Activated CD8-positive, alpha-beta memory T cell treated with anti-CD3 and anti-CD28 coated beads for 1 hour (primary cell): Measurements from ENCODE around the gene COX4I1.

Source experiments
- DNase-seq, 2 donors: peaks; one replicate each; pipeline ENCODE4 v3.0.0-alpha.2; 2020; ENCODE audit warnings: low read depth in 1 of 2; ENCODE audit errors: extremely low read depth in 1 of 2

Gene COX4I1

DNA sequence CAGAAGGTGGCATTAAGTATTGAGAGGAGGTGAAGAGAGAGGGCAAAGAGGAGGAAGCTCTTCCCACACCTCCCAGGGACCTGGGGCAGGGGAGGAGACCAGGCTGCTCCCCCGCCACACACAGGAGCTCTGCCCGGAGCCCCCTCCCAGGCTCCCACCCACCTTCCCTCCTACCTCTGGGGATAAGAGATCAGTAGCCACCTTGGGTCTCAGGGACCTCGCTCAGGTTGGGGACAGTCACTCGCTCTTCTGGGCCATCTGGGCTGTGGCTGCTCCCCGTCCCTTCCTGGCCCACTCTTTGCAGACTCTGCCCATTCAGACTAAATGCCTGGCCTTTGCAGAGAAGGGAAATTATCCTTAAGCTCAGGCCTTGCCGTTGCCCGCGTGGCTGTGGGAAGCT is 33.7 kb upstream of the COX4I1 start:
- DNase-seq: no peak

DNA sequence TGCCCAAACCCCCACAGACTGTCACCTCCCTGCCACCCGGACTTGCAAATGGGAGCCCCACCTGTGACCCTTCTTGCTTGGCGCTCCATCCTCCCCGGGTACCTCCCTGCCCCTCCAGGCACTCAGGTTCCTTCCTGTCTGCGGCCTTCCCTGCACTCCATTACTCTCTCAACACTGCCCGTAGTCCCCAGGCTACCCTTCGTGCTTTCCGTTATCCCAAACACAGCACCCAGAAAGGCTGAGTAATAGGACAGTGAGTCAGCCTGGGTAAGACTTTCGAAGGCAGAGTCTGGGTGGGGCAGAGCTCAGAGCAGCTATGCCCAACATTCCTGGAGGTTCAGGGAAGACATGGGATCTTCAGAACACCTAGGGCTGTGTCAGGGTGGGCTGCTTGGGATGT is 32.0 kb upstream of the COX4I1 start:
- DNase-seq: no peak

DNA sequence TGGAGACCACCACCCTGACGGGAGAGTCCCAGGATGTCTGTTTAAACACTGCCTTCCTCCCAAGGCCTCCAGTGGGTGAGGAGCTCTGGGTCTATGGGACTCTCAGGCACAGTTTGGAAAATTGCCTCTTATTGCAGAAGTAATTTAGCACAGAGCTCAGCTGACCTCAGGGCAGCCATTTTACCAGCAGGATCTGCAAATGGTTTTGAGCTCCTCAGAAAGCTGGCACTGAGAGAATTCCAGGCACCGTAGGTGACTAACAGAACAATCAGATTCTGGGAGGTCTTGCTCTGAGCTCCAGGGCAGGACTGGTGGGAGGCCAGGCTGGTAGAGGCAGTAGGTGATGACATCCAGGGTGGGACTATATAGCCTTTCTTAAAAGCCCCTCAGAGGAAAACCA is 31.3 kb upstream of the COX4I1 start:
- DNase-seq: no peak

DNA sequence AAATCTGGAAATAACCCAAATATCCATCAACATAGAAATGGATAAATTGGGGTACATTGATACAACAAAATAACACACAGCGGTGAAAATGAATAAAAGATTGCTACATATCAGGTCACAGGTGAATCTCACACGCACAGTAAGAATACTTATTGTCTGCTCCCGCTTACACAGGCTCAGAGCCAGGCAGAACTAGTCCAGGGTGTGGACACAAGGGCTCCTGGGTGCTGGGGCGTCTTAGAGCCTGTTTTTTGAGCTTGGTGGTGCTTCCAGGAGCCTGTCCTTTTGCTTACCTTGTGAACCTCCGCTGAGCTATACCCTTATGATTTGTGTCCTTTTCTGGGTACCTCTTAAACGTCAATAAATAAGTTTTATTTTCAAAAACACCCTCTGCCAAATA is 28.8 kb upstream of the COX4I1 start:
- no peak for DNase-seq

DNA sequence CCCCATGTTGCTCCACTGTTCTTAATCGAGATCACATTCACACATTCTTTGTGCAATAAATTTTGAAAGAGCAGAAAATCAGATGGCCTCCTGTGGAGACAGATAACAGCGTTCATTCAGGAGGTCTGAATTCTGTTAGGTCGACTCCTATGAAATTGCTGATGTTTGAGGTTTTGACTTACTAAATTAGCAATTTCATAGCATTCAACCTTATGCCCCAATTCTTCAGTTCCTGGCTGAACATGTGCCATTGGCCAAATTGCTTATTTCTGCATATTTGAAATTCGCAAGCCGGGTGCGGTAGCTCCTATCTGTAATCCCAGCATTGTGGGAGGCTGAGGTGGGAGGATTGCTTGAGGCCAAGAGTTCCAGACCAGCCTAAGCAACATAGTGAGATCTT is 26.5 kb upstream of the COX4I1 start:
- DNase-seq: no peak

DNA sequence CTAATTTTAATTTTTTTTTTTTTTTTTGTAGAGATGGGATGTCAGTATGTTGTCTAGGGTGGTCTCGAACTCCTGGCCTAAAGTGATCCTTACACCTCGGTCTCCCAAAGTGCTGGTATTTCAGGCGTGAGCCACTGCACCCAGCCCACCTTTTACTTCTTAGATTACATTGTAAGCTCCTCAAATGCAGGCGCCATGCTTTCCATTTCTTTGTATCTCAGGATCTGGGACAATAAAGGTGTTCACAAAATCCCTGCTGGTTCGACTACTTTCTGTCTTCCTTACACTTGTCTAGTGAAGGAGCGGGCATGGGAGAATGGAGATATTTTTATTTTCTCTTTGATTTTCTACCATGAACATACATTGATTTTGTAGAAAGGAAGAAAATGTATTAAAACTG is 25.4 kb upstream of the COX4I1 start:
- DNase-seq: no peak

DNA sequence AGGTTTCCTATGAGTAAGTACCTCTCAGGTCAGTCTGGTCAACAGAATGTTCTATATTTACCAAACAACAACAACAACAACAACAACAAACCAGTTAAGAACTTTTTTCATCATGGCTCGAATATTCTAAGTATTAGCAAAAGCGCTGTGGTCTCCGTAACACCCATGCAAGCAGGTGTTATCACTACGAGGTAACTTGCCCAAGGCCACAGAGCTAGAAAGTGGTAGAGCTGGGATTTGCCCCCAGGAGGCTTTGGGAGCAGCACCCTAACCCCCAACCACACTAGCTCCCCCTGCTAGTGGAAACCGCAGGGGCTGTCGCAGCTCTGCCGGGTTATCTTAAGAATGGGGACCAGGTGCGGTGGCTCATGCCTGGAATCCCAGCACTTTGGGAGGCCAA is 24.7 kb upstream of the COX4I1 start:
- DNase-seq: no peak

DNA sequence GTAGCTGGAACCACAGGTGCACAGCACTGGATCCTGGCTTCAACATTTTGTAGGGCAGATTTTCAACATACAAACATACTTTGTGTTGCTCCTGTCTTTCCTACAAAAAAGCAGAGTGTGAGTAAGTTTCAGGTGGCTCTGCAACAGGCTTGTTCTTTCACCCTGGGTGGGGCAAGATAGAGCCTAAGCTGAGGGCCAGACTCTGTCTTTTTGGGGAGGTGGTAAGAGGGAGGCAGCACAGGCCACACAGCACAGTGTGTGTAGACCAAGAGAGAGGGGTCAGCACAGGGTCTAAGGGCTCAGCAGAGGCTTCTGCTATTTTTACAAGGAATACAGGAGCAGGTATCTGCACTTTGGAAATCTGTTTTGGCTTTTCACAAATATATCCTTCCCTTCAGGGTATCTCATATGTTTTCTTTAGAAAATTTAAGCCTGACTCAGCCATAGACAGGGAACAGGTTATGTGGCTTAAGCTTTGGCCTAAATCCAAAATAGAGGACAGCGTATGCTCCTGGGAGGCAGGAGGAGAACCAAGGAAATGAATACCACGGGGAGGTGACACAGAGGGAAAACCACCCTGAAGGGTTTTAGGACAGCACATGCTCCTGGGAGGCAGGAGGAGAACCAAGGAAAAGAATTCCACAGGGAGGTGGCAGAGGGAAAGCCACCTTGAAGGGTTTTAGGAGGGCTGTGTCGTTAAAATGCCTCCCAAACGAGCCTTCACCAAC is 21.7 kb upstream of the COX4I1 start:
- no peak for DNase-seq

DNA sequence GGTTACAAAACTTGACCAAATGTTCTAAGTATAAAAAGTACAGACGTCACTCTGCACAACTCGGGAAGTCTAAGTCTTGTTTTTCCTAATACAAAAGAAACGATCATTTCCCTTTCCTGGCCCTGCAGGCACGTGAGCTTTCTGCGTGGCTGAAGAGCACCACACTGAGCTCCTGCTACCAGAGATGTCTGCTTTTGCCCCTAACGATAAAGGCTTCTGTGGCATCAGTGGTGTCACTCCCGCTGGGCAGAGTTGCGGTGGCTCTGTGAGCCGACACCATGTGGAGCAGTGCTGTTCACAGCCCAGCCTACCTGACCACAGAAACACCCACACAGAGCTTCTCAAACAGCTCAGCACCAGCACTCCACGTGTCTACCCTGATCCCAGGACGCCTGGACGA is 20.6 kb upstream of the COX4I1 start:
- DNase-seq: no peak

DNA sequence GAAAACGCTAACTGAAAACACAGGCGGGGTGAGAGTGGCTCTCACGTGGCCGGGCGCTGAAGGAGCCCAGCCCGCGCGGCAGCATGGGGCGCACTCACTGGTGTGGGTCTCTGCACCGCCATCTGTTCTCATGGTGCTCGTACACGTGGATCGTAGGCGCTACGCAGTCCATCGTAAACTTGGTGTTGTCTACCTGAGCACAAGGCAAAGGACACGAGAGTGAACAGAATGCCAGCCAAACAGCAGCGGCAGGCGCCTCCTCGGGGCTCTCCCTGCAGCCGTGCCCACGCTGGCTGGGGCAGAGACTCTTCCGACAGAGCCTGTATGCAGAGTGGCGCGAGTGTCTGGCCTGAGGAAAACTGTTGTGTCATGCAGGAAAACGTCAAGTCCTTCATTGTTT is 19.2 kb upstream of the COX4I1 start:
- no peak for DNase-seq

DNA sequence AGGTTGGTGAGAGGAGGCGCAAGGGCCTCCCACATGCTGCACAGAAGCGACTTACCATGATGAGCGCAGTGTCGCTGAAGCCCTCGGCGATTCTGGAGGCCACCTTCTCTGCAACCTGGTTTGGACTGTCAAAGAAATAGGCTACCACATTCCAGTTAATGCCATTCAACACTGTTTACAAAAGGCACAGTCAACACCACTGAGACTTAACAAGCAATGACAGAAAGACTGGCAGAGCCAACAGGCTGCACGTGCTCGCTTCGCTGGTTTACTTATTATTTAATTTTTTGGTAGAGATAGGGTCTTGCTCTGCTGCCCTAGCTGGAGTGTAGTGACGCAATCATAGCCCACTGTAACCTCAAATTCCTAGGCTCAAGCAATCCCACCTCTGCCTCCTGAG is 18.3 kb upstream of the COX4I1 start:
- no peak for DNase-seq

DNA sequence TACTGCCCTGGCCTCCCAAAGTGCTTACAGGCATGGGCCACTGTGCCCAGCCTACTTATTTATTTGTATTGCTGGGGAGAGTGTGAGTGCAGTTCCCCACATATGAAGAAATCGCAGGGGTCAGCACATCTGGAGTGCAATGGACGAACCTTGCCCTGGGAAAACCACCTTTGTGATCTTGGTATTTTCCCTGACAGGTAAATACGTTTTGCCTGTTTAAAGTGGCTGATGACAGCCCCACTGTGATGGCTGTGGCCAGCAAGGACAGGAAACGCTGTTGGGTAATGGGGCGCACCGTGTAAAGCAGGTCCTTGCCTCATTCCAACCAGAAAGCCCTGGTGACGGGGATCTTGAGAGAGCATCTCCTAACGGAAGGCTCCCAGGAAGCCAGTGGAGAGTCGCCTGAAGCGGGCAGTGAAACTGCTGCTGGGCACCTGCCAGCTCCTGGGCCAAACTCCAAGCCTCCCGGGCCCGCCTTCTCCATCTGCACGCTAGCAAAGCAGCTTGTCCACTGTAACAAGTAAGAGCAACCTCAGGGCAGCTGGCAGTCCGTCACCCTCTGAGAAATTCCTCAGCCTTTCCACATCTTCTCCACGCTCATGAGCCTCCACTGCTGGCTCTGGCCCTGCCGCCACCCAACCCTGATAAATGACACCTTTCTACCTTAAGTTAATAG is 17.7 kb upstream of the COX4I1 start:
- DNase-seq: no peak

DNA sequence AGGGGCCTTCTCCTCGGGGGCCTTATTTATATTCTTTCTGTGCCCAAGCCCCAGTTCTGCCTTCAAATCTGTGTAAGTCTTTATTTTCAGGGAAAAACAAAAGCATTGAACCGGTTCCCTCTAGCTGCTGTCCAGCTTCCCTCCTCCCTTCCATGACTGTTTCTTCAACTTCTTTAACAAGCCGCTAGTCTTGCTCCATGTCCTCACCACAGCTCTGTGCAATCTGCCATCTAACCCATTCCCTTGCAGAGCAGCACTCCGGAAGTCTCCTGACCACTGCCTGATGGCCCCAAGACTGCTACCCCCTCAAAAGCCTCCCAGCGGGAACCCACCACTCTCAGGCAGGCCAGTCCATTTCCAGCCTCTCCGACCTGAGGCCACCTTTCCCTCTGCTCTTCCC is 17.0 kb upstream of the COX4I1 start:
- no peak for DNase-seq

DNA sequence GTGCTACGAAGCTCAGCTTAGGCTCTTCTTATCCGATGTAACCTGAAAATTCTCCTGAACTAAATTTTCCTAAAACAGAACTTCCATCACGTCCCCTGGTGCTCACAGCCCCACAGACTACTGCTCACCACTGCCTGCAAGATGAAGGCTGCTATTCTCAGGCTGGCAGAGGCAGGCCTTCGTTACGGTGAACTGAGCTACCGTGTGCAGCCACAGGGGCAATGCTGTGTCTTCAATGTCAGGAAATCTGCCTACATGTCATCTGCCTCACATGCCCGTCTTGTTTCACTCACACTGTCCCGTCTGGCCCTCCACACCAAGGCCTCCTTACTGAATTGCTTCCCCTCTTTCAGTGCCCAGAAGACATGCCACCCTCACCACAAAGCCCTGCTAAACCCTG is 16.1 kb upstream of the COX4I1 start:
- DNase-seq: no peak

DNA sequence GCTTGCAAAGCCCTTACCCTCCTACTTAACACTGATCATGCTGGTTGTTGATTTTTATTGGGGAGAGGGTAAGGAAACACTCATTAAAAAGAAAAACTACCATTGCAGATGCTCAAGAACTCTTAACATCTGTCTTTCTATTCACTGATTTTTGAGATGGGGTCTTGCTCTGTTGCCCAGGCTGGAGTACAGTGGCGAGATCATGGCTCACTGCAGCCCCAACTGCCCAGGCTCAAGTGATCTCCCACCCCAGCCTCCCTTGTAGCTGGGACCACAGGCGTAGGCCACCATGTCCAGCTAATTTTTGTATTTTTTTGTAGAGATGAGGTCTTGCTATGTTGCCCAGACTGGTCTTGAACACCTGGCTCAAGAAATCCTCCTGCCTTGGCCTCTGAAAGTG is 14.7 kb upstream of the COX4I1 start:
- no peak for DNase-seq

DNA sequence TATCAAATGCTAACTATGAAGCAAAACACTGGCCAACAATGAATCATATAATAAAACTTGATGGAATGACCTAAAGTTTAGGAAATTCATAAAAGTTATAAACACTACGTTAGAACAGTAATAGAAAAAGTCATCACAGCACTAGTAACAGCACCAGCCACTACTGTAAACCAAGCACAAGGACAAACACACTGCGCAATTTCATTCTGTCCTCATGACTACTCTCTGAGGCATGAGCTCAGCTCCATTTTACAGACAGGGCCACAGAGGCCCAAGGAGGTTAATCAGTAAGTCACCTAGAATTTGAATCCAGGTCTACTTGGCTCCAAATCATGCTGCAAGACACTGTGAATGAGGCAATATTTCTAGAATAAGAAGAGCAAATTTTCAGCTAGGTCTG is 13.6 kb upstream of the COX4I1 start:
- no peak for DNase-seq

DNA sequence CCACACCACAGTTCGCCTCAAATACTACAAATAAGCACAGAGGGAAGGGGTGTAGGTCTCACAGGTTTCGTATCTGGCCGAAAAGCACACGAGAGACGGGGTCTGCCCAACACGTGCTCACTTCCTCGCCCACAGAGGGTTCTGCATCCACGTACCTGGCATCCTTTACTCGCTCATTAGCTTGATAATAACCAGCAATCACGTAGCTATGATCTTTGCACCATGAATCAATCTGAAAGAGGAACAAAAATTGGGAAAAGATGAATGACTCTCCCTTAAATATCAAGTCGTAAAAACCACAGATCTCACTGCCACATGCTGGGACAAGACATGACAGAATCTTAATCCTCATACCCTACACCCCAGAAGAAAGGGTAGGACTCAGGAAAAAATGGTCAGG is 10.7 kb upstream of the COX4I1 start:
- no peak for DNase-seq

DNA sequence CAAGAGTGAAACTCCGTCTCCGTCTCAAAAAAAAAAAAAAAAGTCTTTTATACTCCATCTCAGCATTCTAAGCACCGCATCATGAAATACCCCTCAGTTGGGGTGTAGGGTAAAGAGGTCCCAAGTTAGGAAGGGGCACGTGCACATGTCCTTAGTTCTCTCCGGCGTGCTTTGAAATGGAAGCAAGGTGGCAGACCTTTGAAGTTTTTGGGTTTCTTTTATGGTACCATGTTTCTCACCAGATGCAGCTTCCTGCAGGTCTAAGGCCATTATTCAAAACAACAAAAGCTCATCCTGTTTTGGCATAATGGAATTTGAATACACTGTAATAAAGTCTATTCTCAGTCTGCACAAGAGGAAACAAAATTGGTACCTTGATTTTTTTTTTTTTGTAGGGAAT is 9.7 kb upstream of the COX4I1 start:
- DNase-seq: no peak

DNA sequence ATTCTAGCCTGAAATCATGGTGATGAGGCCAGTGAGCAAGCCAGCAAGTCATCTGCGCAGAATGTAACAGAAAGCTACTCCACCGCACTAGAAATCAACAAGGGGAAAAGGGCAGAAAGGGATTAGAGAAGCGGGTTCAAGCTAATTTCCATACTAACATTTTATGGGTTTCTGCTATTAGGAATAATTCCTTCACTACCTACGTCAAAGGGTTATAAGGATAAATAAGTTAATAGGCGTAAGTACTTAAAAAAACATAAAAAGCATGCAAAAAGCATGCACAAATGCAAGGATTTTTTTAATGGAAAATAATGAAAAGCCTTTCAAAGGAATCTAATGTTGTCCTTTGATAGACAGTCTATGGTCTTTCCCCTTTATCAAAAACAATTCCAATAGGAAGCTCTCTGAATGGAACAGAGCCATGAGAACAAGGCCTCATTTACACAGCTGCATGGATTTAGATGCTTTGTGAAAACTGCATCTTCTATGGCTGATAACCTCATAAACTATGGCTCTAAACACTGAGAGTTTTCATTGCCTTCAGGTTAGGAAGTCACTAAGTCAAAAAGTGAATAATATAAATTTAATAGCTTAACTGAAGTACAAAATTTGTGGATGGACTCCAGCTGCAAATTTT is 5.7 kb upstream of the COX4I1 start:
- no peak for DNase-seq

DNA sequence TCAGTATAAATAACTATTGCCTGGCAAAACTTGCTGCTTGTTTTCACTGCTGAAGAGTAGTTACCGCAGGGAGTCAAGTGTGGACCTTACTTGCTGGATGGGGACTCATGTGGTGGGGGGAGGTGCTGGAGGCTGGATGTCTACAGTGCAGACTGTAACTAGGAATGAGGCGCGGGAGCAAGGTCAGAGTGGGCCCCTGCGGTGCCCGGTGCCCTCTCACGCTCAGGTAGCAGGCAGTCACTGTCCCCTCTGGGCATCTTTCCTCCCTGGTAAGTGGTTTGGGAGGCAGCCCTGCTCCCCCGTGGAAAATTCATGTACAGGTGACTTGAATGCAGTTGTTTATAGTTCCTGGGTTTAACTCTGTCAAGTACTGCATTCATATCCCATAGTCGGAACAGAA is 4.8 kb upstream of the COX4I1 start:
- no peak for DNase-seq

DNA sequence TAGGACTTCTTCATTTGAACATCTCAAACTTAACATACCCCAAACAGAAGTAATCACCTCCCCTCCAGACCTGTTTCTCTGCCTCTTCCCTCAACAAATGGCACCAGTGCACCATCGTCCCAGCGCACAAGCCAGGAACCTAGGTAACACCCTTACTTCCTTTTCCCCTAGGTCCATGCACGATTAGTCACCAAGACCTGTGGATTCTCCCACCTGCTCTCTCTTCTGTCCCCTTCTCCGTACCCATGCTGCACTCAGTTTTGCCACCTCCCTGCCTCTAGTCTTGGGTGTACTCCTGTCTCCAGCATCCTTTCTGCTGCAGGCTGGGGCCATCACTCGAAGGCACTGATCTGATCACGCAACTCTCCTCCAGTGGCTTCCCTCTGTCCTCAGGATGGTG is 3.3 kb upstream of the COX4I1 start:
- no peak for DNase-seq

DNA sequence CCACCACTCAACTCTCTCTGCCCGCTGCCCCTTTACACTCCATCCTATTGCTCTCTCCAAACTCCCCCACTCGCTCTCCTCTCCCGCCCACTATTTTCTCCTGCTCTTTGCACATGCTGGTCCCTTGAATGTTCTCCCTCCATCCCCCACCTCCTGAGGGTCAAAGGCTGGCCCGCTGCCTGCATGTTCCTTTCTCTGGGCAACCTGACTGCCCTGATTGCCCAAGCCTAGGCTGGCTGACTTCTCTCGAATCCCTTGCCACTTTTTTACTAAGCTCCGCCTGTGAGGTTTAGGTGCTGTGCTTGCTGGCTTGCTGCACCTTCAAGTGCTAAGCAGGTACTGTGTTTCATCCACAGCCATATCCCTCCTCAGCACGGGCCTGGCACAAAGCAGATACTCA is 2.9 kb upstream of the COX4I1 start:
- no peak for DNase-seq
